HEK293 (cell line): ENCODE results near the gene MAGI1.

ENCODE experiments used
- CTCF ChIA-PET: fragments of 350-600 bp; formaldehyde crosslinking; extraction: SDS; loops from one replicate; lab custom pipeline; 2021; ENCODE audit warnings: antibody characterized with exemption; lab: Yijun Ruan, JAX
- POLR2A ChIA-PET: fragments of 300-600 bp; formaldehyde crosslinking; extraction: SDS; loops from one replicate; lab custom pipeline; 2020; ENCODE audit warnings: antibody characterized with exemption, inconsistent platforms; lab: Yijun Ruan, JAX
- H3K27ac ChIP-seq: fragments of 200-500 bp; sonication (Bioruptor generic); 2 replicates; pipeline ENCODE4 v1.5.1; 2014; ENCODE audit warnings: low read depth, low read length, control low read depth, inconsistent platforms; ENCODE audit errors: extremely low read depth
- H3K36me3 ChIP-seq, 2 experiments: fragments of 200-500 bp in 1 of 2; sonication (Bioruptor generic) in 1 of 2; 1 replicate in 1 of 2; 2 replicates in 1 of 2; pipeline ENCODE4 v1.5.1; 2014 to 2017; ENCODE audit warnings: inconsistent platforms in 2 of 2, low read length in 2 of 2; ENCODE audit not compliant: control insufficient read depth in 2 of 2, insufficient read depth in 1 of 2
- H3K4me1 ChIP-seq: fragments of 200-500 bp; sonication (Bioruptor generic); 2 replicates; pipeline ENCODE4 v1.5.1; 2014; ENCODE audit warnings: mild to moderate bottlenecking, low read length, inconsistent platforms; ENCODE audit not compliant: control insufficient read depth, insufficient read depth
- H3K4me3 ChIP-seq: 2 replicates; pipeline ENCODE4 v1.5.1; 2011; ENCODE audit warnings: low read depth, mild to moderate bottlenecking, control low read depth, low read length, moderate library complexity
- H3K9me3 ChIP-seq: fragments of 200-500 bp; sonication (Bioruptor generic); 2 replicates; pipeline ENCODE4 v1.5.1; 2014; ENCODE audit warnings: low read depth, low read length, inconsistent platforms; ENCODE audit not compliant: control insufficient read depth, insufficient read depth
- GLI4 ChIP-seq: fragments of 450-650 bp; formaldehyde crosslinking; IDR thresholded peaks from 2 replicates; pipeline ENCODE4 v1.5.1; 2016; ENCODE audit warnings: missing biosample characterization, missing genetic modification characterization
- SP2 ChIP-seq: fragments of 450-650 bp; formaldehyde crosslinking; IDR thresholded peaks from 2 replicates; pipeline ENCODE4 v1.5.1; 2016; ENCODE audit warnings: missing biosample characterization, missing genetic modification characterization
- WT1 ChIP-seq: fragments of 450-650 bp; formaldehyde crosslinking; IDR thresholded peaks from 2 replicates; pipeline ENCODE4 v1.5.1; 2016; ENCODE audit warnings: missing biosample characterization, missing genetic modification characterization
- YY2 ChIP-seq: fragments of 450-650 bp; formaldehyde crosslinking; IDR thresholded peaks from 2 replicates; pipeline ENCODE4 v1.5.1; 2016; ENCODE audit warnings: missing biosample characterization, missing genetic modification characterization
- ZBTB17 ChIP-seq: fragments of 450-650 bp; formaldehyde crosslinking; IDR thresholded peaks from 2 replicates; pipeline ENCODE4 v1.5.1; 2016; ENCODE audit warnings: missing biosample characterization, missing genetic modification characterization
- ZBTB7A ChIP-seq: fragments of 450-650 bp; formaldehyde crosslinking; IDR thresholded peaks from 2 replicates; pipeline ENCODE4 v1.5.1; 2016; ENCODE audit warnings: low read depth, missing biosample characterization, missing genetic modification characterization
- ZNF211 ChIP-seq: fragments of 450-650 bp; formaldehyde crosslinking; IDR thresholded peaks from 2 replicates; pipeline ENCODE4 v1.5.1; 2016; ENCODE audit warnings: low read depth, missing biosample characterization, missing genetic modification characterization
- ZNF423 ChIP-seq: fragments of 450-650 bp; formaldehyde crosslinking; IDR thresholded peaks from 2 replicates; pipeline ENCODE4 v1.5.1; 2016; ENCODE audit warnings: missing biosample characterization, missing genetic modification characterization
- ZNF626 ChIP-seq: fragments of 450-650 bp; sonication (Bioruptor Pico); formaldehyde crosslinking; IDR thresholded peaks from 2 replicates; pipeline ENCODE4 v1.5.1; 2018; ENCODE audit warnings: missing biosample characterization, missing genetic modification characterization, inconsistent platforms
- ZNF670 ChIP-seq: fragments of 450-650 bp; formaldehyde crosslinking; IDR thresholded peaks from 2 replicates; pipeline ENCODE4 v1.5.1; 2016; ENCODE audit warnings: missing biosample characterization, missing genetic modification characterization, low read depth
- ZNF777 ChIP-seq: fragments of 450-650 bp; formaldehyde crosslinking; IDR thresholded peaks from 2 replicates; pipeline ENCODE4 v1.5.1; 2017; ENCODE audit warnings: missing biosample characterization, missing genetic modification characterization, borderline replicate concordance
- ZSCAN16 ChIP-seq: fragments of 450-650 bp; formaldehyde crosslinking; IDR thresholded peaks from 2 replicates; pipeline ENCODE4 v1.5.1; 2016; ENCODE audit warnings: missing biosample characterization, missing genetic modification characterization
- TF ChIP-seq, protein P1 (sequence below): fragments of 450-650 bp; formaldehyde crosslinking; IDR thresholded peaks from 2 replicates; pipeline ENCODE4 v1.5.1; 2016; ENCODE audit warnings: missing biosample characterization, missing genetic modification characterization
- TF ChIP-seq, protein P2 (sequence below): fragments of 450-650 bp; formaldehyde crosslinking; IDR thresholded peaks from 2 replicates; pipeline ENCODE4 v1.5.1; 2016; ENCODE audit warnings: missing biosample characterization, missing genetic modification characterization
- TF ChIP-seq, protein P3 (sequence below): fragments of 450-650 bp; formaldehyde crosslinking; IDR thresholded peaks from 2 replicates; pipeline ENCODE4 v1.5.1; 2016; ENCODE audit warnings: missing biosample characterization, missing genetic modification characterization, low read depth
- TF ChIP-seq, protein P4 (sequence below): fragments of 450-650 bp; formaldehyde crosslinking; IDR thresholded peaks from 2 replicates; pipeline ENCODE4 v1.5.1; 2016; ENCODE audit warnings: missing biosample characterization, missing genetic modification characterization
- TF ChIP-seq, protein P5 (sequence below): fragments of 450-650 bp; formaldehyde crosslinking; IDR thresholded peaks from 2 replicates; pipeline ENCODE4 v1.5.1; 2016; ENCODE audit warnings: missing biosample characterization, missing genetic modification characterization
- TF ChIP-seq, protein P6 (sequence below): fragments of 450-650 bp; formaldehyde crosslinking; IDR thresholded peaks from 2 replicates; pipeline ENCODE4 v1.5.1; 2016; ENCODE audit warnings: missing biosample characterization, missing genetic modification characterization

MAGI1 gene

DNA sequence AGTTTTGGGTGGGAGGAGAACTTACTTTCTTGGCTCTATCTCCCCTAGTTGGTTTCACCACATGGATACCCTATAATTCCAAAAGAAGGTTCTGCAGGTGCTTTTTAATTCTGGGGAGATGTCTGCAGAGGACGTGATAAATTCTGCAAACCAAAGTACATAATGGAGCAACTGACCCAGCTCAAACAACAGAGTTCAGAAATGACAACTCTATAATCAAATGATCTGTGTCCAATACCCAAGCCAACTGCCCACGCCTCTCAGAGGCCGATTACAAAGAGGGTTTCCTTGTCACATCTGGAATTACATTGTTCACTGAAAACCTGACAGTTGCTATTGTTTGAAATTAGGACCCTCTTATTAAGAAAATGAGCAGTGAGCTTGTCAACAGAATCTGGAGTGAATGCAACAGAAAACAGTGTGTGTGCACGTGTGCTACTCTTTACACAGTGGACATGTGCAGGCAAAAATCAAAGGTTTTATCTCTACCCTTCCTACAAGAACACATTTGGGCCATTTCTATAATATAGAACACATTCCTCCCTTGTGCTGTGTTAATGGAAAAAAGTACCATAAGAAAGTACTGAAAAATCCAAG, 593.0 kb downstream of the MAGI1 start (continued):
- TF ChIP-seq ZBTB7A = no peak
- TF ChIP-seq YY2 (tag by site-specific recombination) = no peak
- no peak for TF ChIP-seq WT1 (tag by site-specific recombination)
- TF ChIP-seq ZBTB17 (tag by site-specific recombination) = no peak
- TF ChIP-seq, all 188 proteins: peak for 0

DNA sequence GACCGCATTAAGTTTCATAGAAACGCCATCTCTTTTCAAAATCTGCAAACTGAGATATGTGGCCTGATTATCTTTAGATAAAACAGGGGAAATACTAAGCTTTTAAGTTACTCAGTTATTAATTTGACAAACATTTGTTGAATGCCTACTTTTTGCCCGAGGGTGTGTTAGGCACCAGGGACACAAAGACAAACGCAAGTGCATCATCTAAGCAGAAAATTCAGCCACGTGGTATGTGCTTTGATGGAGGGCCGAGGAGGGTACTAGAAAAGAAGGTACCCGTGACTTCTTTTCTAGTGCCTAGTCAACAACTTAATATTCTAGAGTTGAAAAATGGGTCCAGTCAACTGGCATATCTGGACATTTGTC, 594.3 kb downstream of the MAGI1 start:
- Histone ChIP-seq H3K4me1 (no peaks in the 10 kb centered on the region), H3K27ac (no peak overlapping the region), H3K4me3 (no peak overlapping the region), H3K36me3 (no peaks in the 10 kb centered on the region)
- ChIA-PET CTCF (no interaction called here), POLR2A (no interaction called here)
- no peak for TF ChIP-seq ZNF777 (tag by site-specific recombination)
- no peak for TF ChIP-seq ZNF670 (tag by site-specific recombination)
- TF ChIP-seq SP2 (tag by site-specific recombination) = no peak
- TF ChIP-seq ZNF211 = no peak
- TF ChIP-seq, protein P1, sequence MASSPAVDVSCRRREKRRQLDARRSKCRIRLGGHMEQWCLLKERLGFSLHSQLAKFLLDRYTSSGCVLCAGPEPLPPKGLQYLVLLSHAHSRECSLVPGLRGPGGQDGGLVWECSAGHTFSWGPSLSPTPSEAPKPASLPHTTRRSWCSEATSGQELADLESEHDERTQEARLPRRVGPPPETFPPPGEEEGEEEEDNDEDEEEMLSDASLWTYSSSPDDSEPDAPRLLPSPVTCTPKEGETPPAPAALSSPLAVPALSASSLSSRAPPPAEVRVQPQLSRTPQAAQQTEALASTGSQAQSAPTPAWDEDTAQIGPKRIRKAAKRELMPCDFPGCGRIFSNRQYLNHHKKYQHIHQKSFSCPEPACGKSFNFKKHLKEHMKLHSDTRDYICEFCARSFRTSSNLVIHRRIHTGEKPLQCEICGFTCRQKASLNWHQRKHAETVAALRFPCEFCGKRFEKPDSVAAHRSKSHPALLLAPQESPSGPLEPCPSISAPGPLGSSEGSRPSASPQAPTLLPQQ (tag by site-specific recombination) = no peak
- TF ChIP-seq, all 188 proteins: peak for 0
- no peaks in the 10 kb centered on the region for H3K9me3 ChIP-seq

DNA sequence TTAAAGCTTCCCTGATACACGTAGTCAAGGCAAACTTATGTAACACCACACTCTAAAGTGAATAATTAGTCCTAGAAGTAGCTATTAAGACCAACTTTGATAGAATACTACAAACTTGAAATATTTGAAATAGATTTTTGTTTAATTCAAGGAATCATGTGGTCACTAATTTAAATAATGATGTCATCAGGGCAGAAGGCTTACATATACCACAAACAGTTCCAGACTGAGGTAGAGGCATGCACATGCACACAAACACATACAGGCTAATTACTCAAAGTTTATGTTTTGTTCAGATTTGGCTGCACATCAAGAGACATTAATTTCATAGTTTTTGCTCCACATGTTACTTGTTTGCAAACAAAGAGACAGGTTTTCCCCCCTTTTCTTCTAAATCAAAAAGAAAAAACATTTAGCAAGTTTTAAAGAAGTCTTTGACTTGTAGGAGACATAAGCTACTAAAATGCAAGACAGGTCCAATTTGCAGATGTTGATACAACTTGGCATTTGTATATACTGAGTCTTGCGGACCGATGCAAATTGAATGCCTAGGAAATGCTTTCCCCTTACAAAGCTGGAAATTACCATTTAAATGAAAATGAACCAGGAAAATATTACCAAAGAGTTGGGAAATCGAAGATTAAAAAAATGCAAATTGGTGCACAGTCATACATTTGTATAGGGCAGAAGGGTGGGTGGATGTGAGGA, 594.8 kb downstream of the MAGI1 start:
- H3K4me3 ChIP-seq = no peak overlapping the region
- H3K36me3 ChIP-seq = no peaks in the 10 kb centered on the region
- H3K27ac ChIP-seq = no peak overlapping the region
- CTCF ChIA-PET = interaction anchor here (0.6 to 0.7 kb wide), 2 partner anchors 30 to 364 kb away, joined by 3 to 4 read pairs; no protein-coding TSS in a partner anchor
- H3K9me3 ChIP-seq = no peaks in the 10 kb centered on the region
- no peak for TF ChIP-seq GLI4 (tag by site-specific recombination)
- TF ChIP-seq, protein P2, sequence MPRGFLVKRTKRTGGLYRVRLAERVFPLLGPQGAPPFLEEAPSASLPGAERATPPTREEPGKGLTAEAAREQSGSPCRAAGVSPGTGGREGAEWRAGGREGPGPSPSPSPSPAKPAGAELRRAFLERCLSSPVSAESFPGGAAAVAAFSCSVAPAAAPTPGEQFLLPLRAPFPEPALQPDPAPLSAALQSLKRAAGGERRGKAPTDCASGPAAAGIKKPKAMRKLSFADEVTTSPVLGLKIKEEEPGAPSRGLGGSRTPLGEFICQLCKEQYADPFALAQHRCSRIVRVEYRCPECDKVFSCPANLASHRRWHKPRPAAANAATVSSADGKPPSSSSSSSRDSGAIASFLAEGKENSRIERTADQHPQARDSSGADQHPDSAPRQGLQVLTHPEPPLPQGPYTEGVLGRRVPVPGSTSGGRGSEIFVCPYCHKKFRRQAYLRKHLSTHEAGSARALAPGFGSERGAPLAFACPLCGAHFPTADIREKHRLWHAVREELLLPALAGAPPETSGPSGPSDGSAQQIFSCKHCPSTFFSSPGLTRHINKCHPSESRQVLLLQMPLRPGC (tag by site-specific recombination) = no peak
- TF ChIP-seq, protein P3, sequence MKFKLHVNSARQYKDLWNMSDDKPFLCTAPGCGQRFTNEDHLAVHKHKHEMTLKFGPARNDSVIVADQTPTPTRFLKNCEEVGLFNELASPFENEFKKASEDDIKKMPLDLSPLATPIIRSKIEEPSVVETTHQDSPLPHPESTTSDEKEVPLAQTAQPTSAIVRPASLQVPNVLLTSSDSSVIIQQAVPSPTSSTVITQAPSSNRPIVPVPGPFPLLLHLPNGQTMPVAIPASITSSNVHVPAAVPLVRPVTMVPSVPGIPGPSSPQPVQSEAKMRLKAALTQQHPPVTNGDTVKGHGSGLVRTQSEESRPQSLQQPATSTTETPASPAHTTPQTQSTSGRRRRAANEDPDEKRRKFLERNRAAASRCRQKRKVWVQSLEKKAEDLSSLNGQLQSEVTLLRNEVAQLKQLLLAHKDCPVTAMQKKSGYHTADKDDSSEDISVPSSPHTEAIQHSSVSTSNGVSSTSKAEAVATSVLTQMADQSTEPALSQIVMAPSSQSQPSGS (tag by site-specific recombination) = peak; percentile 62; the same call in 1 of the 2 replicates
- TF ChIP-seq ZNF423 (tag by site-specific recombination) = no peak
- no peak for TF ChIP-seq ZSCAN16 (tag by site-specific recombination)
- TF ChIP-seq, protein P4, sequence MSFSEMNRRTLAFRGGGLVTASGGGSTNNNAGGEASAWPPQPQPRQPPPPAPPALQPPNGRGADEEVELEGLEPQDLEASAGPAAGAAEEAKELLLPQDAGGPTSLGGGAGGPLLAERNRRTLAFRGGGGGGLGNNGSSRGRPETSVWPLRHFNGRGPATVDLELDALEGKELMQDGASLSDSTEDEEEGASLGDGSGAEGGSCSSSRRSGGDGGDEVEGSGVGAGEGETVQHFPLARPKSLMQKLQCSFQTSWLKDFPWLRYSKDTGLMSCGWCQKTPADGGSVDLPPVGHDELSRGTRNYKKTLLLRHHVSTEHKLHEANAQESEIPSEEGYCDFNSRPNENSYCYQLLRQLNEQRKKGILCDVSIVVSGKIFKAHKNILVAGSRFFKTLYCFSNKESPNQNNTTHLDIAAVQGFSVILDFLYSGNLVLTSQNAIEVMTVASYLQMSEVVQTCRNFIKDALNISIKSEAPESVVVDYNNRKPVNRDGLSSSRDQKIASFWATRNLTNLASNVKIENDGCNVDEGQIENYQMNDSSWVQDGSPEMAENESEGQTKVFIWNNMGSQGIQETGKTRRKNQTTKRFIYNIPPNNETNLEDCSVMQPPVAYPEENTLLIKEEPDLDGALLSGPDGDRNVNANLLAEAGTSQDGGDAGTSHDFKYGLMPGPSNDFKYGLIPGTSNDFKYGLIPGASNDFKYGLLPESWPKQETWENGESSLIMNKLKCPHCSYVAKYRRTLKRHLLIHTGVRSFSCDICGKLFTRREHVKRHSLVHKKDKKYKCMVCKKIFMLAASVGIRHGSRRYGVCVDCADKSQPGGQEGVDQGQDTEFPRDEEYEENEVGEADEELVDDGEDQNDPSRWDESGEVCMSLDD (tag by site-specific recombination) = no peak
- TF ChIP-seq, protein P5, sequence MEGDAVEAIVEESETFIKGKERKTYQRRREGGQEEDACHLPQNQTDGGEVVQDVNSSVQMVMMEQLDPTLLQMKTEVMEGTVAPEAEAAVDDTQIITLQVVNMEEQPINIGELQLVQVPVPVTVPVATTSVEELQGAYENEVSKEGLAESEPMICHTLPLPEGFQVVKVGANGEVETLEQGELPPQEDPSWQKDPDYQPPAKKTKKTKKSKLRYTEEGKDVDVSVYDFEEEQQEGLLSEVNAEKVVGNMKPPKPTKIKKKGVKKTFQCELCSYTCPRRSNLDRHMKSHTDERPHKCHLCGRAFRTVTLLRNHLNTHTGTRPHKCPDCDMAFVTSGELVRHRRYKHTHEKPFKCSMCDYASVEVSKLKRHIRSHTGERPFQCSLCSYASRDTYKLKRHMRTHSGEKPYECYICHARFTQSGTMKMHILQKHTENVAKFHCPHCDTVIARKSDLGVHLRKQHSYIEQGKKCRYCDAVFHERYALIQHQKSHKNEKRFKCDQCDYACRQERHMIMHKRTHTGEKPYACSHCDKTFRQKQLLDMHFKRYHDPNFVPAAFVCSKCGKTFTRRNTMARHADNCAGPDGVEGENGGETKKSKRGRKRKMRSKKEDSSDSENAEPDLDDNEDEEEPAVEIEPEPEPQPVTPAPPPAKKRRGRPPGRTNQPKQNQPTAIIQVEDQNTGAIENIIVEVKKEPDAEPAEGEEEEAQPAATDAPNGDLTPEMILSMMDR (tag by site-specific recombination) = no peak
- TF ChIP-seq, protein P6, sequence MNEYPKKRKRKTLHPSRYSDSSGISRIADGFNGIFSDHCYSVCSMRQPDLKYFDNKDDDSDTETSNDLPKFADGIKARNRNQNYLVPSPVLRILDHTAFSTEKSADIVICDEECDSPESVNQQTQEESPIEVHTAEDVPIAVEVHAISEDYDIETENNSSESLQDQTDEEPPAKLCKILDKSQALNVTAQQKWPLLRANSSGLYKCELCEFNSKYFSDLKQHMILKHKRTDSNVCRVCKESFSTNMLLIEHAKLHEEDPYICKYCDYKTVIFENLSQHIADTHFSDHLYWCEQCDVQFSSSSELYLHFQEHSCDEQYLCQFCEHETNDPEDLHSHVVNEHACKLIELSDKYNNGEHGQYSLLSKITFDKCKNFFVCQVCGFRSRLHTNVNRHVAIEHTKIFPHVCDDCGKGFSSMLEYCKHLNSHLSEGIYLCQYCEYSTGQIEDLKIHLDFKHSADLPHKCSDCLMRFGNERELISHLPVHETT (tag by site-specific recombination) = no peak
- TF ChIP-seq ZNF626 = no peak
- H3K4me1 ChIP-seq = no peaks in the 10 kb centered on the region
- POLR2A ChIA-PET = no interaction called here
